OCI-M2 (cell line): ENCODE measurements around the gene MORN1.

ENCODE experiments used
- DNase-seq: peaks from one replicate; lab custom pipeline; 2025; ENCODE audit not compliant: unreplicated experiment; lab: John Stamatoyannopoulos, UW

Gene MORN1

DNA sequence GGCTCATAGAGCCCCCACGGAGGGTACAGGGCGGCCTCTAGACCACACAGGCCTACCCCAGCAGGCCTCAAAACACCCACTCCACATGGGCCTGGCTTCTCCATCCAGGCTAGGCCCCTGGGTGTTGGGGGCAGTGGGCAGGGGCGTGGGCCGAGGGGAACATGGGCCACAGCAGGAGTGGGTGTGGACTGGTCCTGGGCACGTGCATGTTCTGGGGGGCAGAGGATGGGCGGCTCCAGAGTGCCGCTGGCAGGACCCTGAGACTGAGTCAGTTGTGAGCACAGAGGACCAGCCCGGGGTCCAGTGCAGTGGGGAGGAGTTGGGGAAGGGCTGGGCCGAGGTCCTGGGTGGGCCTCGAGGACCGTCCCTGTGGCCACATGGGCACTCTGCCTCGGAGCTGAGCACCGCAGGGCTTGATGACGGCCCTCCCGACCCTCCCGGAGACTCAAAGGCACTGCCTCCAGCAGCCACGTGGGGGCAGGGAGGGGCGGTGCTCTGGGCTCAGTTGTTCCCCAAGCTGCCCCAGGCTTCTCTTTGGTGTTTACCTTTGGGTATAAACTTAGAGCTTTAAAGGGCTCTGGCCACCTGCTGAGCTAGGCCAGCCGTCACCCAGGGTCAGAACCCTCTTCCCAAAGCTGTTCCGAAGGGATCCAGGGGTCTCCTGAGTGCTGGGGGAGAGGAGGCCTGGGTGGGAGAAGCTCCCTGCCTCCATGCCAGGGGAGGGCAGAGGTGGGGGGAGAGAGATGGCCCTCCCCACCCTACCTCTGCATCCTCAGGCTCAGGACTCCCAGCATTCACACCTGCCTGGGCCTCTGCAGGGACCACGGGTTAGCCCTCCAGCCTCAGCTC is 79.9 kb downstream of the MORN1 start:
- DNase-seq = no peak

DNA sequence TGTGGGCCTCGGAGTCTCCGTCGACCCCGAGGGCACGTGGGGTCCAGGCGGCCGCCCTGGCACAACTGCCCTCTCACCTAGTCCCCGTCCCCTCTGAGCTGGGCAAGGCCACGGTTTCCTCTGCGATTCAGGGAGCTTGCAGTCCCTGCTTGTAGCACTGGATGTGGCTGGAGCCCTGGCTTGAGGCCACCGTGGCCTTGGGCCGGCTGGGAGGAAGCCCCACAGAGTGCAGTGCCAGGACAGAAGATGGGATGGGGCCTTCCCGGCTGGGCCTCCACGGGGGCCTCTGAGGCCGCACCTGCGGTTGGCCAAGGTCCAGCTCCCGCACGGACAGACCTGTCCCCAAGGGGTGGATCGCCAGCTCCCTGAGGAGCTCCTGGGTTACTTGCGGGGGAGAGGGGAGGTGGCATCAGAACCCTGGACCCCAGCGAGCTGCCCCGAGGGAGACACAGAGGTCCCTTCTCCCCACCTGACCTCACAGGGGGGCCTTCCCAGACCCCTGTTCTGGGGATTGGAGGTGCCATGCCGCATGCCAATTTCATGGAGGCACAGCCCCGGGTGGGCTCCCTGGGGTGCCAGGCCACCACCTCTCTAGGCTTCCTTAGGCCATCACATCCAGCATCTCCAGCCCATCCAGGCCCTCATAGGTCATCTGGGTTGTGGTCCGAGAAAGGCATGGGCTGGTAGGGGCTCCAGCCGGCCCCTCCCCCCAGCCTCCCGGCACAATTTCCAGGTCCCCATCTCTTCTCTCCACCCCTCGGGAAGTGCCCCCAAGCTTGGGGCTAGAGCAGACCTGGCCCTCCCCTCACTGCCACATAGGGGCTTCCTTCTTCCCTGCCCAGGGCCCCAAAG is 80.8 kb downstream of the MORN1 start:
- DNase-seq = no peak

DNA sequence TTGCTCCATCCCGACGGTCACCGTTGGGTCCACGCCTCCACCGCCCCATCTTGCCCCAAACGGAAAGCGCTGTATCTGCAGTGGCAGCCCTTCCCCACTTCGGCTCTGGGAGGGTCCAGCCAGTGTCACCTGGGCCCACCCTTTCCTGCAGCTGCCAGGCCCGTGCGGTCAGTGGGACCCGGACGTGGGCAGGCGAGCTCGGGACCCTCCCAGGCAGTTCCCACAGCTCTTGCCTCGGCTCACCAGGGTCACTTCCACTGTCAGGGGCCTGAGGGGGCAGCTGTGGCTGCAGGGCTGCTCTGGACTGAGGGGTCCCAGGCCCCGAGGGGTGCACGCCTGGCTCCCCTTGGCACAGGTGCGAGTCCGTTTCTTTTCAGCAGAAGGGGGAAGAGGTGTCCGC is 82.5 kb downstream of the MORN1 start:
- DNase-seq = no peak

DNA sequence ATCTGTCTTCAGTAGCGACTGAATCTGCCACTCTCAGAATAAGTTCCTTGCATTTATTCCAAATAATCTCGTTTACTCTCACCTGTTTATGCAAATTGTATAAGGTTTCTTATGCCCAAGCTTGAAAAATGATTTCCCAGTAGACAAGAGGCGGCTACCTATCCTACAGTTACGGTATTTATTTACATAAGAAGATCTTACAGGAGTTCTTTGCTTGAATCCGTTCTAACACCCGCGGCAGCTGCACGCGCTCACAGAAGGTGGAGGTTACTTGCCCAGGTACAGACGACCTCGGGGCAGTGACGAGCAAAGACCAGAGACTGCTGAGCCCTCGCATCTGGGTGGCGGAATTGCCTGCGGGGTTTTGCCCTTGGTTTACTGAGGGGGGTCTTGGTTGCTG is 83.4 kb downstream of the MORN1 start:
- no peak for DNase-seq

DNA sequence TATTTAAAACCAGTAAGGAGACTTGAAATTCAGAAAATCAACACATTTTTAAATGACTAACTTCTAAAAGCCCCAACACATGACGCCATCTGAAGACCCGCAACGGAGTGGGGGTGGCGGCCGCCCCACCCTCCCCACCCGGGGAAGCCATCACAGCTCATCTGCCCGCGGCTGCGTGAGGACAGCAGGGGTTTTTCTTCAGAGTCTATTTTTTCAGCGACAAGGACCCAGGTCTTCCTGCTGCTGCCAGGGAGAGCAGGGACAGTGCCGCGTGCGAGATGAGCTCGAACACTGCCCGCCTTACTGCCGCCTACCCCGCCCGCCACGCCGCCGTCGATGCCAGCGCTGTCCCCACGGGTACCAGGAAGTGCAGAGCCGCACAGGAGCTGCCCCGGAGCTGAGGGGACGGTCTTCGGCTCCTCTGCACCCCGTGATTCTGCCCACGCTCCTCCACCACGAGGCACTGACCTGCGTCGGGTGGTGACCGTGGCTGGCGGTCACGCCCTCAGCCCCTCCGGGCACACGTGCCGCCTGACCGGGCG is 84.2 kb downstream of the MORN1 start:
- DNase-seq = no peak

DNA sequence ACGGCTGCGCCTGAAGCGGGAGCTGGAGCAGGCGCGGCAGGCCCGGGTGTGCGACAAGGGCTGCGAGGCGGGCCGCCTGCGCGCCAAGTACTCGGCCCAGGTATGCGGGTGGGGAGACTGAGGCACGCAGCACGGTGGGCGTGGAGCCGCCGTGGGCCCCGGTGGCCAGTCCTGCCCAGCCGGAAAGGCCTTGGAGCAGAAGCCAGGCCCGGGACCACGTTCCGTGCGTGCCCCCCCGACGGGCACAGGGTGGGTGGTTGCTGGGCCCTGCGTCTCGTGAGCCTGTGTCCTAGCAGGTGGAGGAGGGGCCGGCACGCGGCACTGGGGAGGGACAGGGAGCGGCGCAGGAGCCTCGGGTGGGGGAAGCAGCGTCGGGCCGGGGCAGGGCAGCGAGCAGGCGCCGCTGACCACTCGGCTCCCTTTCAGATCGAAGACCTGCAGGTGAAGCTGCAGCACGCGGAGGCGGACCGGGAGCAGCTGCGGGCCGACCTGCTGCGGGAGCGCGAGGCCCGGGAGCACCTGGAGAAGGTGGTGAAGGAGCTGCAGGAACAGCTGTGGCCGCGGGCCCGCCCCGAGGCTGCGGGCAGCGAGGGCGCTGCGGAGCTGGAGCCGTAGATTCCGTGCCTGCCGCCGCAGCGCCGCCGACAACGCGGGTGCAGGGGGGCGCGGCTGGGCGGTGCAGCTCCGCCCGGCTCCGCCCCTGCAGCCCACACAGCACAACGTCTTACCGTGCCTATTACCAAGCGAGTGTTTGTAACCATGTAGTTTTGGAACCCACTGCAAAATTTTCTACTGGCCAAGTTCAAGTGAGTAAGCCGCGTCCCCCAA is 85.0 kb downstream of the MORN1 start:
- no peak for DNase-seq

DNA sequence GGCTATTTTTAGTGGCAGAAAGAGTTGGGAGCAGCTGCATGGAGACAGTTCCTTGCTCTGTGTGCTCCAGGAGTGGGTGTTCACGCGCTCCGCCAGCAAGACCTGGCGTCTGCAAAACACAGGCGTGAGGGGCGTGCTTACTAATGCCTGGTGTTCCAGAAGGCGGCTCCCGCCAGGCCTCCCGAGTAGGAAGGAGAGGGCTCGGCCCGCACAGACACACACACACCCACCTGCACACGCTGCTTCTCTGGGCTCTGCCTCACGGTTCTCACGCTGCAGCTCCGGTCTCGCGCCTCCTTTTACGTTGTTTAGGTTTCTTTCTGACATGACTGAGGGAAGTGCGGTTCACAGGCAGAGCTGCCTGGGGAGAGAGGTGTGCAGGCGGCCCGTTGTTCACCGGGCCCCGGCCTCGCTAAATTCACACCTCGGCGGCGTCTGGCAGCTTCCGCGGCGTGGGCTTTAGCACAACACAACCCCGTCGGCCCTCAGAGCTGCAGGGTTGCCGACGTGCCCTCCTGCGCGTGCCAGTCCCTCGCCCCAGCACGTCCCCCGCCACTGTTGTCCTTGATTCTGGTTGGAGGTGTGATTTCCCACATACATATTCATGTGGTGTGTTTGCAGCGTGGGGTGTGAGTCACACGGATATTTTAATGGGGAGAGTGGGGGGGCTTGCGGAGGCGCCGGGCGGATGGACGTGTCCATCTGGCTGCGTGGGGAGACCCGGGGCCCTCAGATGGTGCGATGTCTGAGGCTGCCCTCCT is 86.3 kb downstream of the MORN1 start:
- no peak for DNase-seq

DNA sequence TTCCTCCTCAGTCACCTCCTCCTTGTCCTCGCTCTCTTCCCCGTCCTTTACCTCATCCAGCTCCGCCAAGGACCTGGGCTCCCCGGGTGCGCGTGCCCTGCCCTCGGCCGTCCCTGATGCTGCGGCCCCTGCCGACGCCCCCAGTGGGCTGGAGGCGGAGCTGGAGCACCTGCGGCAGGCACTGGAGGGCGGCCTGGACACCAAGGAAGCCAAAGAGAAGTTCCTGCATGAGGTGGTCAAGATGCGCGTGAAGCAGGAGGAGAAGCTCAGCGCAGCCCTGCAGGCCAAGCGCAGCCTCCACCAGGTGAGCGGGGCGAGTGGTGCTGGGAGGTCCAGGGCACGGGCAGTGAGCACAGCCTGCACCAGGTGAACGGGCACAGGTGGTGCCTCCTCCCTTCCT is 87.1 kb downstream of the MORN1 start:
- DNase-seq = no peak

DNA sequence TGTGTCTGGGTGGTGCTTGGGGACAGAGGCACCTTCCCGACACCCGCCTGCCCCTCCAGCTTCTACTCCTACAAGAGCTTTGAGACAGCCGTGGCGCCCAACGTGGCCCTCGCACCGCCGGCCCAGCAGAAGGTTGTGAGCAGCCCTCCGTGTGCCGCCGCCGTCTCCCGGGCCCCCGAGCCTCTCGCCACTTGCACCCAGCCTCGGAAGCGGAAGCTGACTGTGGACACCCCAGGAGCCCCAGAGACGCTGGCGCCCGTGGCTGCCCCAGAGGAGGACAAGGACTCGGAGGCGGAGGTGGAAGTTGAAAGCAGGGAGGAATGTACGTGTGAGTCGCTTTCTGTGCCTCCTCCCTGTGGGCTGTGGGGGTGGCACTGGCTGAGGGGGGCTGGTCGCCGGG is 87.6 kb downstream of the MORN1 start:
- DNase-seq = no peak

DNA sequence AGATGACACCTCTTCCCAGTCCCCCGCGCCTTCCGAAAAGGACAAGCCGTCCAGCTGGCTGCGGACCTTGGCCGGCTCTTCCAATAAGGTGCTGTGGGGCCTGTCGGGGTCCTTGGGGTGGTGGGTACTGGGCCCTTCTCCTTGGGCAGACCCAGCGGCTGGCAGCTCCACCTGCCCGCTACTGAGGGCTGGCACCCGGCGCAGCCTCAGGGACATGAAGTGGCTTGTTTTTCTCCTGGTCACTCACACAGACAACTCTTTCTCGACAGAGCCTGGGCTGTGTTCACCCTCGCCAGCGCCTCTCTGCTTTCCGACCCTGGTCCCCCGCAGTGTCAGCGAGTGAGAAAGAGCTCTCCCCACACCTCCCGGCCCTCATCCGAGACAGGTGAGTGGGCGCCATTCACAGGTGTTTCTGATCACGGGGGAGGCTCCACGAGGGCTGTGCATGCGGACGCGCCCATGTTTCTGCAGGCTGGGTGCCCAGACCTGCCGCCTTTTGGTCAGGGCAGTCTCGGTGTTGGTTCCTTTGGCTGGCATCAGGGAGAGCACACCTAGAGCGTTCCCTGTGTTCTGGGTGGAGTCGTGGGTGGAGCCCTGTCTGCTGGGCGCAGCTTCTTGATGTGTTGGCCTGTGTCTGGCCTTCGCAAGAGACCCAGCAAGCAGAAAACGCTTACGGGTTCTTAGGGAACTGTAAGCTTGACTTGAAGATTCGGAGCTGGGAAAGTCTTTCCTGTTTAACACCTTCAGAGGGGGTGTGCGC is 88.2 kb downstream of the MORN1 start:
- DNase-seq = no peak

DNA sequence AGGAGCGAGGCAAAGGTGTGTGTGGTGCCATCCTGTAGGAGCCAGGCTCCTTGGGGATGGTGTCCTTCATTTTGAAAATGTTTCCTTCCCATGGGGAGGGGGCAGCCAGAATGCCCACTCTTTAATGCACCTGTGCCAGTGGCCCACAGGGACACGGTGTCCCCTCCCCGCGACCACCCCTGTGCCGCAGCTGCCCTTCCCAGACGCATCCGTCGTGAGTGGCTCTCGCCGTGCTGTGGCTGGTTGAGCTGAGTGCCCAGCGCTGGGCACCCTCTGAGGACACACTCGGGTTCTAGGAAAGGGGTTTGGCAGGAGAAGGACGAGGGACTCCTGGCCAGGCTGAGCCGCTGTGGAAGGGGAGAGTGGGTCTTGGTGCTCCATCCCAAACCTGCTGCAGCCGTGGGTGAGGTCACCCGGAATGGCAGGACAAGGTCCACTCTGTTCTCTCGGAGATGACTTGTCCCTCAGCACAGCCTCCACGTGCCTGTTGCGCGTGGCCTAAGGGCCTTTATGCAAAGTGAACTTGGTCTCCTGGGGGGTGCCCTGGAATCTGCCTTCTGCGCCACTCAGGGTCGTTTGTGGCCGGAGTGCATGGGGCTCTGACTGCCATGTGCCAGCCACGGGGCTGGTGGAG is 88.9 kb downstream of the MORN1 start:
- no peak for DNase-seq

DNA sequence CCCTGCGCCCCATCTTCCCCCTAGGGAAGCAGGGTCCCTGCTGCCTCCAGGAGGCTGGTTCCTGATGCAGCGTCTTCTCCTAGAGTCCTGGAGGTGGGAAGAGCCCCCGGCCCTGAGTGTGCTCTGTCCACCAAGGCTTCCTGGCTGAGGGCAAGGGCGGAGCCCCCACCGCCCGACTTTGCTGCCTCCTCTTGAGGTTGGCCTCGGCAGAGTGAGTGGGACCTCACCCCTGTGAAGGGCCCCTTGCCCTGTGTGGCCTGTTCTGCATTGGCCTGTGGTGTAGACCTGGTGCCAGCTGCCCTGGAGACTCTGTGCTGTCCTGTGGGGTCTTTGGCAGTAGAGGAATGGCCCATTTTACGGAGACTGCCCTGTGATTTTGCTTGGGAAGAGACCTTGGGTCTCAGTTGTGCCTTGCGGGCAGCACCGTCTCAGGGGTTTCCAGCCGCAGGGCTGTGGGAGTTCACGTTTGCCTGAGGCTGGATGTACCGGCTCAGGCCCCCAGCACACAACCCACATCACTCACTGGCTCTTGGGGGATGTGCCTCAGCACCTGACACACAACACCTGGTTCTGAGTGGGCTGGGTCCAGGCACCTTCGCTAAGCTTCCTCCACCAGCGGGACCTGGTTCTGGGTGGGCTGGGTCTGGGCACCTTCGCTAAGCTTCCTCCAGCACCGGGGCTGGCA is 89.6 kb downstream of the MORN1 start:
- no peak for DNase-seq

DNA sequence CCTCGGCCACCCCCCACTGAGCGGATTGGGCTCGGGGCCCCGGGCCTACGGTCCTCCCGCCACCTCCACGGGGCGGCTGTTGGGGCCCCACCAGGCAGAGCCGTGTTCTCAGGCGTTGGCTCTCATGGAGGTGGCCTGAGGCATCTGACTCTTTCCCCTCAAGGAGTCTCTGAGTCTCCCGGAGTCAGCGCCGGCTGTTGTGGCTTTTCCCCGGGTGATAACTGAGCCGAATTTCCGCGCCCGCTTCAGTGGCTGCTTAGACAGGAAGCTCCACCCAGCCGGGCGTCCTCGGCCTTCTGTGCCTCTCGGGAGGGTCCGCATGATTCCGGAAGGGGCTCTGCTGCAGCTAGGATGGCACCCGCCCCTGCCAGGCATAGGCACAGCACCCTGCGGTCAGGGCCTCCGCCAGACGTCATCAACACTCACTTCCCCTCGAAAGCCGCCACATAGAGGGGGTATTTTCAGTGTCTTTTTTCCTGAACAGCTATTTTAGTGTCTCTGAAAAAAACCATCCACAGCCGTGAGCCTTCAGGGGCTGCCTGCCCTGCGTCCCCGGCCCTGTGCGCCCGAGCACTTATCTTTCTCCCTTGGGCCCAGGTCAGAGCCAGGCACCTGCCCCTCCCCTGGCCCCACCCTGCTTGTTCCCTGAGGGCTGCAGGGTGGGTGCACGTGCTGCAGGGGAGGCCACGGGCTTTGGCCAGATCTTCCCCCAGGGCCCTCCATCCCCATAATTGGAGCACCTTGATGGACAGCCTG is 90.3 kb downstream of the MORN1 start:
- no peak for DNase-seq

DNA sequence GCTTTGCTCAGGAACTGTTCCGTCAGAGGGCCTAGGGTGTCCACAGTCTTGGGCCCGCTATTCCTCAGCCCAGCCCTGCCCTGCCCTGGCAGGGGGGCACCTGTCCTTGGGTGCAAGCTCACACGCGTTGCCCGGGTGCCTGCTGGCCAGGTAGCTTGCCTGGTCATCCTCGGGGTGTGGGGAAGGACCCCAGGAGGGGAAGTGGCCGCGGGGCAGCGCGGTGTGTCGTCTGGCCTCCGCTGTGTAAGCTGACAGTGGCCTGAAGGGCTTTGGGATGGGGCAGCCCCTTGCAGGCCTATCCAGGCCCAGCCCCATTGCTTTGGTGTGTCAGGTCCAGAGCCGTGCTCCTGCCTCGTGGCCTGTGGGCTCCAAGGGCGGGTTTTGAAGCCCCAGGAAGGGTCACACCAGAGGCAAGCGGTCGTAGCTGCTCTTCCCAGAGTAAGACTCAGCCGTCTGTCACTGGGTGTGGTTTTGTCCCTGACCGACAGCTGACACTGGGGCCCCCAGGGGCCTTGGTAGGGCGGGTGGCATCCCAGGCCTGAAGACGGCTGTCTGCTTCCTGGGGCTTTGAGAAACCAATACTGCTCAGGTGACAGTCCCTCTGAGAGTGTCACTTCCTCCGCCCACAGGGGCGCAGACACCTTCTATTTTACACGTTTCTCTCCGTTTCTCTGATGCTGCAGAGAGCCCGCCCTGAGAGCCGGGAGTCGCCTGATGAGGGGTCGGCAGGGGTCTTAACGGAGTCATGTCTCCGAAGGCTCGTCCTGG is 91.2 kb downstream of the MORN1 start:
- no peak for DNase-seq

DNA sequence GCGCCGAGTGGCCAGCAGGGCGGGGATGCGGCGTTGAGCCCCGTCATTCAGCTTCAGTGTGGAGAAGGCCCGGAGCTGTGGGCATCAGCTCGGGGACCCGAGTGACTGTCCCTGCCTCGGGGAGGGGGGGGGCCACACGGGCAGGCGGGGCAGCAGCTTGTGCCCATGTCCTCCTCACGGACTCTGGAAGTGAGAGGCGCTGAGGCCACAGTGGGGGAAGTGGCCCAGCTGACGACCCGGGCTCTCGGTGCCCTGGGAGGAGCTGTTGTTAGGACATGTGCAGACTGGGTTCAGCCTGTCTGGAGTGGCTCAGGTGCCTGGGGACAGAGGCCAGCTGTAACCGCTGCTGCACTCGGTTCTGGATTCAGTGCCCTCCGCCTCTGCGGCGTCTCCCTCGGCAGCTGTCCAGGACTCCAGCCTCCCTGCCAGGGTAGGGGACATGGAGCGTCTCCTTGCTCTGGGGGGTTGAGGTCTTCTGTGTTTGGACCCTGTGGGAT is 92.2 kb downstream of the MORN1 start:
- no peak for DNase-seq

DNA sequence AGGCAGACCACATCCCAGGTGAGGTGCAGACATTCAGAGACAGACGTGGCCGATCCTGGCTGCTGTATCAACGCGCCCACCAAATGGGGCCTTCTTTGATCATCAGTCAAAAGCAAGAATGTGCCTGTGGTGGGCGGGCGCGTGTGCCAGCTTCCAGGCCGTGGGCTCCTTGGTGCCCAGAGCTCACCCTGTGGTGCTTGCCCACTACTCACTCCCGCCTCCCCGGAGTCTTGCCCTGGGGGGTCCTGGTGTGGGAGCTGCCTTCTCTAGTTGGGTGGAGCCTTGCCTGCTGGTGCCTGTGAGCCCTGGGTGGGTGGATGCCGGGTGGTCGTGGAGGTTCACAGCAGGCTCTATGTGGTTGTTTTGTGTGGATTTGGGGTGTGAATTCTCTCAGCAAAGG is 92.7 kb downstream of the MORN1 start:
- DNase-seq = no peak
